ENCODE data around the gene MYPN.
A peak's percentile ranks its signal among the peaks of the same experiment; 100 is the strongest.
"Not testable (repeated sequence)": the region's sequence is repeated elsewhere in the genome, so short reads cannot be mapped to it uniquely, and the experiment has no call there.

Gene MYPN

DNA sequence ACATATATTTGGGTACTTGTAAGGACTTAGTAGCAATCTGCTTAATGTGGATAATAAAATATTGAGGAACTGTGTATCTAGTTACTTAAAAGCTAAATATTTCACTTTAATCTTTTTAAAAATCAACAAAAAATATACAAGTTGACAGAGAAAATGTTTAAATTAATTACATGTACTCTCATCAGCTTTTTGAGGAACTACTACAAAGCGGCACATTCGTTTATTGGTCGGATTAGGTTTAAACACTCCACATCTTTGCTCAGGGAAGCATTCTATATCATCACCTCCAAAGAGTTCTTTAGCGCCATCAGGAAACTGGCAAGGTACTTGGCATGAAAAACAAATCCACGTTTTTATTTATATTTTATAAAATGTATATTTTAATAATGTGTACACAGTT lies 121.0 kb downstream of the MYPN start:
- DNase-seq: no peak

DNA sequence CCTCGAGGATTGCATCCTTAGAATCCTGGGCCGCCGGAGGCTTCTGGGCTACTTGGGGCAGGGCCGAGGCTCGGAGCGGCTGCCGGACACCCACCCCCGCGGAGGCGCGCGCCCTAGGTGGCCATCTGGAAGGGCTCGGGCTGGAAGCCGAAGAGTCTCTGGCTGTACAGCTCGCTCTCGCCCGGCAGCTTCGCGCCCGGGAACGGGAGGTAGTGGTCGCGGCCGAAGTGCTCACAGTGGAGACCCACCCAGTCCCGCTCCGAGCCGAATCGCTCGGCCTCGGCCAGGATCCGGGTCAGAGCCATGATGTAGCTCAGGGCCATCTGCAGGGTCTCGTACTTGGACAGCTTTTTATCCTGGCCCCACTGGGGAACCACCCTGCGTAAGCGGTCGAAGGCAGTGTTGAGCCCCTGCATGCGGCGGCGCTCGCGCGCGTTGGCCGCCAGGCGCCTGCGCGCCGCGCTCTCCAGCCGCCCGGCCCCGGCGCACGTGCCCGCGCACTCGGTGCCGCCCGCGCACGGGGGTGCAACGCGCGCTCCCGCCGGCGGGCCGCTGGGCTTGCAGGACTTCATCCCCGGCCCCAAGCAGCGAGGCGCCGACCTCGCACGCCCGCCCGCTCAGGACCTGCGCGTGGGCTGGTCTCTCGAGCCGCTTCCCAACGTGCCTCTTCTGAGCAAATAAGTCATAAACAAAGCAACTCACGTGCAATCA lies 122.0 kb downstream of the MYPN start:
- peak in 57 of 58 donors; percentile 14 to 83 (median 70) for DNase-seq

DNA sequence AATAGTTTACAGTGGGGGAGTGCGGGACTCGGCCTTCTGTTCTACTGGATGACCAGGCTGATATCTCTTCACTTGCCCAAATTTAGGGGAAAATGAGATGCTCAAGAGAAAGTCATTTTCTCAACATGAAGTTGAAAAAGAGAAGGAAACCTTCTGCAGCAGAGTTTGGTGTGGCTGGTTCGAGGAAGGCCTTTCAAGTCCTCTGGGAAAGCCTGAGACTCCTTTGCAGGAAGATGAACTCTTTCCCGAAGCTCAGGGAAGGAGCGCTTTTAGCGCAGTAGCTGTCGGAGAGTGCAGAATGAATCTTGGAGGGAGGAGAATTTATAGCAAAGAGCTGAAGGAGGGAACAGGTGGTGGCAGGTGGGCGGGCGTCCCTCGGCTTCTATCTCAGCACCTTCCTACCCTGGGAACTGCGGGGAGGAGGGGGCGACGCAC lies 122.5 kb downstream of the MYPN start, which contains the start of gene ATOH7:
TSS of gene ATOH7 (minus strand) at position 297 of the 435 bp plus-strand sequence. CDS start 436 bp downstream, outside the sequence.
- DNase-seq: peak in 34 of 58 donors; percentile 4 to 68 (median 26)

DNA sequence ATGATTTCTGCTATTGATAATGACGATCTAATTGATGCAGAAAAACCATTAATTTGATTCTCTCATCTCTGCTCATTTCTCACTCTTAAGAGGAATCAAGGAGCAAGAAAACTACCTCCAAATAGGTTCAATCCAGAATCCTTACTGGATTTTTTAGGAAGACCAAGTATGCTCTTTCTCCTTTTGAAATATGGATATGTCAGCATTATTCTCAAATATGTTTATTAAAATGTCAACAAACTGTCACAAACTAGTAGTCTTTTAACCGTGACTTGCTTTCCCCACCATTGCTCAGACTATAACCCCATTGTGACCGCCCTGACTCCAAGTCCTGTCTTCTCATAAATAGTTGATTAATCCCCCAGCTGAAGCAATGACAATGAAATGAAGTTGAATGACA lies 123.8 kb downstream of the MYPN start:
- no peak for DNase-seq

DNA sequence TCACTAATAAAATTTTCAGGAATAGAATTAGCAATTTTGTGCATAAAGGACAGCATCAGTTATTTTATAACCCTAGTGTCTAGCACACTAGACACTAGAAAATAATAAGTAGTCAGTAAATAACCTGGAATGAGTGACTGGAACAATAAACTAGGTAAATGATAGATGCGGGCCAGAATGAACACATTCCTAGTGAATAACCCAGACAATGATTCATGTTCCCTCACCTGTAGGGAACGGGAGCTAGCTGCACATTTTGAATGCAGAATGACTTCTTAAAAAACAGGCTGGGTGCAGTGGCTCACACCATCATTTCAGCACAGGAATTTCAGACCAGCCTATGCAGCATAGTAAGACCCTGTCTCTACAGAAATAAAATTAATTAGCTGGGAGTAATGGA lies 125.8 kb downstream of the MYPN start:
- DNase-seq: no peak

DNA sequence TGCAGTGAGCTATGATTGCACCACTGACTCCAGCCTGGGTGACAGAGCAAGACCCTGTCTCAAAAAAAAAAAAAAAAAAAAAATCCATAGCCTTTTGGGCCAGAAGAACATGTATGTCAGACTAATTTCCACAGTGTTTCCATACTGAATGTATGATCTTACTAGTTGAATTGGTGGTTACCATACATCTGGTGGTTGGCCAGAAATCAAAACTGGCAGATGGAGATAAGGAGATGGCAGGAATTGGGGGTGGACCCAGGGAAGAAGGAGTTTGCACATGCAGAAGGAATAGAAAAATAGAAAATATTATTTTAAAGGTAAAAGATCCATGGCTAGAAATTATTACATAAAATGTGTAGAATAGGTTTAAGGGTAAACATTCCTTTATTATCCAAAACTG lies 126.3 kb downstream of the MYPN start:
- DNase-seq: peak in 3 of 58 donors; percentile 1 to 3 (median 1)

DNA sequence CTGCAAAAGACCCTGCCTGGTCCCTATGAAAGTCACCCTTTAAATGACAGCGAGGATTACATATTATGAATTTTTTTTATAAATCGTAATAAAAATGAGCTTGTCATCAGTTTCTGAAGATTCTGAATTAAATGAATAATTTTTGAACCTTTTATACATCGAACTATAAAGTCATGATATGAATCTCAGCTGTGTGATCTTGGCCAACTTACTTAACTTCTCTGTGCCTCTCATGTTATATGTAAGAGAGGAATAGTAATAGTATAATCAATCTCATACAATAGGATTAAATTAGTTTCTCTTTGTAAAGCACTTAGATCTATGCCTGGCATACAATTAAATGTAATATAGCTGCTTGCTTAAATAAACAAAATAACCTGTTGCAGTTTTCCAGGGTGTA lies 127.9 kb downstream of the MYPN start:
- DNase-seq: no peak

DNA sequence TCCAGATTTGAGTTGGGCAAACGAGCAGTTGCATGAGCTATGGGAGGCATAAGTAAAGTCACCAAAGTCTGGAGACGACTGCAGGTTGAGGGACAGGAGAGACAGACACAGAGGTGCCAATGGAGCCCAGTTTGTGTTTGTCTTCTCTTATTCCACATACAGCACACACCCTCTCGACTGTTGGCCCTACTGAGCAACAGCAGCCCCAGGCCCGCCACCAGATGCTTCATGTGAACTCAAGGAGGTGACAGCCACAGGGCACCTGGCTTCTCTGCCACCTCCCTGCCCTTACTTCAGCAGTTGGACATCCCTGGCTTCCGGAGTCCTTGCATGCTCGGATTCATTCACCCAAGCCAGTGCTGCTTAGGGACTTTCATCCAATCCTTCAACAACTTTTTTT lies 129.1 kb downstream of the MYPN start:
- DNase-seq: no peak

DNA sequence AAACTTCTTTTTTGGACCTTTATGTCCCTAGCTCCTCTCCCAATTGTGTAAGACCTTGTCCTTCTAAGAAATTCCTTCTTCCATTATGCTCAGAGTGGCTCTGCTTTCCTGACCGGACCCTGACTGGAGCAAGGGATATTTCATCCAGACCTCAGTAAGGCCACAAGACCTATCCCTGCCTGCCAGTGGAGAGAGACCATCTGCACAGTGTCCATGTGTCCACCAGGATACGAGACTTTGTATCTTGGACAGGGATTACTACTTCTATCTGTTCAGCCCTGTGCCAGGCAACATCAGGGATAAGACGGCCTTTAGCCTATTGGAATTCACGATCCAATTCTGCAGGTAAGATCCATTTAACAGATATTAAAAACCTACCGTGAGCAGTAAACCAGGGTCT lies 129.8 kb downstream of the MYPN start:
- no peak for DNase-seq

DNA sequence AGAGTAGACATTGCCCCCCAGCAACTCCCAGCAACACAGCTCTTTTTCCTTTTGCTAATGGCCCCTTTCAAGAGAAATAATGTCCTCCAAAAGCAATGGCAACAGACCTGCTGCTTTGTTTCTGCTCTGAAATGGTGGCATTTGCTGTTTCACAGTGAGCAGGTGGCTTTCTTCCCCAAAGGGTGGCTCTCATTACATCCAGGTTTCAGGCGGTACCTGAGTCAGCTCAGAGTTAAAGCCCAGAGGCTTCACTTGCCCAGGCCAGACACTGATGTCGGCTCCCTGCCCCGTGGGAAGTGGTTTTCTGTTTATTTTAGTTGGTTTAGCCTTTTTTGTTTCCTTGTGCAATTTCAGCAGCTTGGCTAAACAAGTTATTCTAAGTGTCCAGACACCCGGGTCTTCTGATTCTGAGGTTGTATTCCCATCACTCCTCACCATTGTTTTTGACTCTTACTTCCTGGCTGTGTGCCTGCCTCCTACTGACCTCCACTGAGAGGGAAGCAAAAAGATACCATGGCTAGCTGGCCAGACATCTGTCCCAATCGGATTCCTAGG lies 130.4 kb downstream of the MYPN start:
- no peak for DNase-seq

DNA sequence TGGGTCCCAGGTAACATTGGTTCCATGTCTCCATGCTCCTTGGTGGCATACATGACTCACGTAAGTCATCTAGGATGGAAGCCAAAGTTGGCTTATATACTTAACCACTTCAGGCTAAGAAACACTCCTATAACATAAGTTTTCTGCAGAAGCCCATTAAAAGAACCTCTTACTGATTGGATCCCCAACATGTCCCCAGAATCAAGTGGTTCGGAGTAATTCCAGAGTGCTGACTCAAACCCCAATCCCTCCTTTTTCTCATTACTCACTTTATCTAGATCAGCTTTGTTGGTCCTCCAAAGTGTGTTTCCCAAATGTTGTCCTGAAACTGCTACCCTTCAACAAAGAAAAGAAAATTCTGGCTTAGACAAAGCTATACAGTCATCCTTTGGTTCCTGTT lies 132.8 kb downstream of the MYPN start:
- no peak for DNase-seq

DNA sequence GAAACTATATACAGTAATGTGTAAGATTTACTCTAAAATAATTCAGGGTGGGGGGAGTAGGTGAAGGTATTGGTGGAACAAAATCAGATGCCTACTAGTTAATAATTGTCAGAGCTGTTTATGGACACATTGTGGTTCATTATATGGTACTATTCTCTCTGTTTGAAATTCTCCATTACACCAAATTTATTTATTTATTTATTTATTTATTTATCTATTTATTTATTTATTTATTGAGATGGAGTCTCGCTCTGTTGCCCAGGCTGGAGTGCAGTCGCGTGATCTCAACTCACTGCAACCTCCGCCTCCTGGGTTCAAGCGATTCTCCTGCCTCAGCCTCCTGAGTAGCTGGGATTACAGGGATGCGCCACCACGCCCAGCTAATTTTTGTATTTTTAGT lies 137.1 kb downstream of the MYPN start:
- not testable (repeated sequence) for DNase-seq

DNA sequence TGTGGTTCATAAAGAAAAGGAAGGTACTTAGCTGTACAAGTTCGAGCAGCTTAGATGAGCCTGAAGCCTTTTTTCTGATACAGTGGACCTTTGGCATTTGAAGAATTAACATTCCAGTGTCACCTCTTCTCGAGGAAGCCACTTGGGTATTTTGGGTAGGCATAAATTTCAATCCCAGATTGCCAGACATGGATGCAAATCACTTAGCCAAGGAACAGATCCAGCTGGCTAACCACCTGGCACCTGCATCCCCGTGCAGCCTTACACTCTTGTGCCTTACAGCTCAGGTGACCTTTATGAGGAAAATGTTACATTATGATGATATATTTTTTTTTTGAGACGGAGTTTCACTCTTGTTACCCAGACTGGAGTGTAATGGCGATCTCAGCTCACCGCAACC lies 138.6 kb downstream of the MYPN start:
- no peak for DNase-seq

DNA sequence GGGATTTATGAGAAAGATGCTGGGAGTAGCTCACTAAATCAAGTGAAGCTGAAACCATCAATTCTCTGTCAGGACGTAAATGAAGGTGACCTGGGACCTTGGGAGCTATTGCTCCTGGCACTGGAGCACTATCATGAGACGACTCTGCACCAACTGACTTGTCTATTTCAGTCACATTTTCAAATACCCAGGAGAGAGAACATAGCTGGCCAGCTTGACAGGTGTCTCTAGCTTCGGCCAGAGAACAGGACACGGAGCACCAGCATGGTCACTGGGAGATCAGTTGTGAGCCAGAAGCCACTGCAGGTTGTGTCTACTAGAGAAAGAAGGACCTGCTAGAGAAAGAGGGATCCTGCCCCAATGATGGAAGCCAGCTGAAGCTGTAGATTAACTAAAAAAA lies 140.0 kb downstream of the MYPN start:
- DNase-seq: no peak

DNA sequence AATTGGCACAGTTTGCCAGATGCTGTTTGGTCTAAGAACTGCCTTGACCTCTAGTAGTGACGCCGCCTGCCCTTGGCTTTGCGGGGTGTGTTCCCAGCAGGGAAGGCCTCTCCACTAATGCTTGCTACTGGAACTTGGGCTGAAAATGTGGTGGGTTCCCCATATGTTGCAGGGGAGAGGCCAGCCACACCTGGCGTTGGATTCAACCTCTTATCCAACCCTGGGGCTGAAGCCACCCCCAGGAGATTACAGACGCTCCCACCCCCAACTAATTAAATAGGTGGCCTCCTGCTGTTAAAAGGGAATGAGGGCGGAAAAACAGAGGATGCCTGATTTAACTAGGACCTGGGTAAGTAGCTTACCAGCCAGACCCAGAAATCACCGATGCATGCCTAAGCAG lies 141.9 kb downstream of the MYPN start:
- no peak for DNase-seq

DNA sequence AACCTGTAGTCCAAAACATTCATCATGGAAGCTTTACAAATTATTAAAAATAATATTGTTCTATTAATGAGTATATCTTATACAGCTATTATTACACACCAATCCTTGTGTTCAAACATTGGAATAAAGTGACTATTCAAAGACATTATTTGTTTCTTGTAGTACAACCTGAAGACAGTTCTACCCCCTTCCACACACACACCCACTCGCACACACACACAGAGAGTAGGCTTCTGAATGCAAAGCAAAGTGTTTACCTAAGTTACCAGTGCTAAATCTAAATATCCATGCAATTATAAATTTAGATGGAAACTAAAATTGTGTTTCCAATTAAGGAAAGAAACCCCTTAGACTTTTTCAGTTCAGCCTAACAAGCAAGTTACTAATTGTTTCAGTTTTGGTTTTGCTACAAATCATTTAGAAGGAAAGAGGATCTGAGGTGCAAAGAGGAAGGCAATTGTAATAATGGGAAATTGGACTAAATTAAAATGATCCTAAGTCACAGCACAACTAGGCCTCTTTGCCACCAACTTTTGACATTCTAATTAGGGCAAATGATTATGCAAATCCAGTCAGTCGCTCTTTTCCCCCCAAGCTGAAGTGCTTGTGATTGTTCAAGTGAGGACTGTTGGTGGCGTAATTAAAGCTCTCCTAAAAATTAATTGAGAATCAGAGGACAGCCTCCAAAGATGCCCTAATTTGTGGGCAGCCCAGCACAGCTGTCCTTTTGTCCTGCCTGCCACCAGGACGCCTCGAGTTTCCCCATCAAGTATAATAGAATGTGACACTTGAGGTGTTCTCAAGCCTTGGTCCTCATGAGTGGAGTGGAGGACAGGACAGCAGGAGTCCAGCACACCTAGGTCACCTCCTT lies 142.6 kb downstream of the MYPN start:
- DNase-seq: no peak

DNA sequence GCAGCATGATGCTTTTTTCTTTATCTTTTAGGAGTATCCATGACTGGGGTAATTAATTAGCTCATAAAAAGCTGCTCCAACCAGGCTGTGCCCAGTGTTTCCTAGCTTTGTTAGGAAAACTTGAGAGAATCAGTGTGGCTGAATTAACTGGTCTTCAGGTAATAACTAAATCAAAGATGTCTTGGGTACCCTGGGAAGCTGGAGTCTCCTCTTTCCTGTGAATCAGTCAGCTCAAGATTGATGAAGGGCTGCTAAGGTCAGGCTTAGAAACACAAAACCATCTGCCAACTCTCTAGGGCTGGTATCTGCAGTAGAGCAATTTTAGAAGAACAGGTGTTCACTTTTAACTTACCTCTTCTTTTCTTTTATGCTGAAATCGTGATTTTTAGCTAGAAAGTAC lies 144.1 kb downstream of the MYPN start:
- DNase-seq: no peak

DNA sequence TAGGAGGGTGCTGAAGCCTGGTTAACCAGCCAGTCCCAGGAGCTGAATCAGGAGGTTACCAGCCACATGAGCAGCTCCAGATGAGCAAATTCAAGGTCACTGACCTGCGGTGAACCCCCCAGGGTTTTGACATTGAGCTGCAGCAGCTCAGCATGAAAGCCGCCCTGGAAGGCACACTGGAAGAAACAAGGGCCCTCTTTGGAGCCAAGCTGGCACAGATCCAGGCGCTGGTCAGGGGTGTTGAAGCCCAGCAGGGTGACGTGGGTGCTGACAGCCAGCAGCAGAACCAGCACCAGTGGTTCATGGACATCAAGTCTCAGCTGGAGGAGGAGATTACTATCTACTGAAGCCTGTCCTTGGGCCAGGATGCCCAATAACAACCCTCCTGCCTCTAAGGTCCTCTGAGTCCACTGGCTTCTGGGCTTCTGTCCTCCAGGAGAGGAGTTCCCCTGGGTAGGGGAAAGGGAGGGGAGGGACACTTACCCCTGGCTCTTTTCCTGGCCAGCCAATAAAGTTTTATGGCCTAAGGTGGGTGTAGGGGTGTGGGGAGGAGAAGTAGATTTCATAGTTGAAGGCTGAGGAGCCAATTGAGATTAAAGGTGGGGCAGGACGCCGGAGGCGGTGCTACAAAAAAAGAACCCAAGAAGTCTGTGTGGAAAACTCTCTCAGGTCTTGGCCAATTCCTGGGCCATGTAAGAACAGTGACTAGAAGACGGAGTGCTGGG lies 152.0 kb downstream of the MYPN start:
- DNase-seq: peak in 29 of 58 donors; percentile 1 to 76 (median 17)

Data from anterior cingulate cortex (tissue), 58 donors.